Loucy (cell line): ENCODE data around the gene BTD.
"Not testable (repeated sequence)": the region's sequence is repeated elsewhere in the genome, so short reads cannot be mapped to it uniquely, and the experiment has no call there.

Experiments
- H2AFZ ChIP-seq: fragments of 200-600 bp; sonication (generic); 2 replicates; pipeline ENCODE4 v1.6.0; 2016; ENCODE audit warnings: antibody characterized with exemption, mild to moderate bottlenecking, low read length, moderate library complexity
- H3F3A ChIP-seq: fragments of 200-600 bp; 2 replicates; pipeline ENCODE4 v1.6.0; 2016; ENCODE audit warnings: antibody characterized with exemption, low read depth, mild to moderate bottlenecking
- H3K27me3 ChIP-seq: fragments of 200-600 bp; sonication (generic); 2 replicates; pipeline ENCODE4 v1.6.1; 2014; ENCODE audit warnings: low read length, mild to moderate bottlenecking; ENCODE audit not compliant: insufficient read depth, poor library complexity, severe bottlenecking
- H3K36me3 ChIP-seq: fragments of 200-600 bp; sonication (generic); 2 replicates; pipeline ENCODE4 v1.6.1; 2016; ENCODE audit warnings: low read length; ENCODE audit not compliant: insufficient read depth
- H3K4me1 ChIP-seq: fragments of 200-600 bp; sonication (generic); 2 replicates; pipeline ENCODE4 v1.5.1; 2014; ENCODE audit warnings: low read length, mild to moderate bottlenecking; ENCODE audit not compliant: insufficient read depth, poor library complexity, severe bottlenecking
- H3K4me2 ChIP-seq: fragments of 200-600 bp; sonication (generic); 2 replicates; pipeline ENCODE4 v1.6.0; 2014; ENCODE audit warnings: antibody characterized with exemption, low read length, low read depth, mild to moderate bottlenecking; ENCODE audit not compliant: poor library complexity, severe bottlenecking
- H3K4me3 ChIP-seq: fragments of 200-600 bp; sonication (generic); 2 replicates; pipeline ENCODE4 v1.5.1; 2014; ENCODE audit warnings: low read length, mild to moderate bottlenecking, mixed read lengths; ENCODE audit not compliant: poor library complexity, severe bottlenecking
- H3K79me2 ChIP-seq: fragments of 200-600 bp; sonication (generic); 2 replicates; pipeline ENCODE4 v1.6.1; 2014; ENCODE audit warnings: low read length; ENCODE audit not compliant: insufficient read depth
- H3K9ac ChIP-seq: fragments of 200-600 bp; sonication (generic); 2 replicates; pipeline ENCODE4 v1.6.0; 2014; ENCODE audit warnings: mild to moderate bottlenecking, low read depth, low read length, moderate library complexity; ENCODE audit not compliant: poor library complexity, severe bottlenecking
- H3K9me2 ChIP-seq: fragments of 200-600 bp; sonication (generic); replicated peaks from 2 replicates; pipeline ENCODE4 v1.6.1; 2016; ENCODE audit warnings: low read depth, low read length, mixed read lengths
- H3K9me3 ChIP-seq: fragments of 200-600 bp; sonication (generic); 2 replicates; pipeline ENCODE4 v1.6.1; 2014; ENCODE audit warnings: mild to moderate bottlenecking, antibody characterized with exemption, low read length, low read depth; ENCODE audit not compliant: insufficient read depth
- H4K20me1 ChIP-seq: fragments of 200-600 bp; sonication (generic); 2 replicates; pipeline ENCODE4 v1.6.0; 2014; ENCODE audit warnings: antibody characterized with exemption, low read length, mild to moderate bottlenecking; ENCODE audit not compliant: insufficient read depth, poor library complexity, severe bottlenecking
- EZH2phosphoT487 ChIP-seq: fragments of 200-600 bp; IDR thresholded peaks from 2 replicates; pipeline ENCODE4 v1.6.1; 2018; ENCODE audit warnings: antibody characterized with exemption, mild to moderate bottlenecking, moderate library complexity, borderline replicate concordance
- TF ChIP-seq, protein P1 (sequence below): fragments of 200-600 bp; sonication (generic); conservative IDR thresholded peaks from 2 replicates; pipeline ENCODE4 v1.5.1; 2014; ENCODE audit warnings: mild to moderate bottlenecking, antibody characterized with exemption, low read length

BTD gene

DNA sequence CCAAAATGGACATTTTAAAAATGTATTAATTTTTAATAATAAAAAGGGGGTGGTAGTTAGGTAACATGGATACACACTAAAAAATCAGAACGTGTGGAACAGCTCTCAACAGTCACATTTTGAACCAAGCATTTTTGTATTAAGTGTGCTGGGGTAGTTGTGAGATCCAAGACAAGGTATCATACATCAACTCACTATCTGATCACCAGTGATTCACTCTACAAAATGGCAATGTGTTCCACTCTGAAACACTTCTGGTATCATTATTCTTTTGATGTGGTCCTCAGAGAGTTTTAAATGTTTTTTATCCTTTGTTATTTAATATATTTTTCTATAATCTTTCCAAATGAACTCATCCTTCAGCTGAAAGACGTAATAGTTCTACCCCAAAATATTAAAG lies 5.6 kb upstream of the BTD start:
- H3F3A ChIP-seq = no peaks in the 10 kb centered on the region
- H2AFZ ChIP-seq = no peak overlapping the region
- no peak overlapping the region for H3K9ac ChIP-seq
- H4K20me1 ChIP-seq = no peaks in the 10 kb centered on the region
- H3K27me3 ChIP-seq = no peaks in the 10 kb centered on the region
- H3K4me1 ChIP-seq = peaks cover 9% of the 10 kb centered on the region
- H3K79me2 ChIP-seq = peaks cover 26% of the 10 kb centered on the region
- H3K4me2 ChIP-seq = no peak overlapping the region
- no peaks in the 10 kb centered on the region for H3K9me3 ChIP-seq
- H3K9me2 ChIP-seq = no peaks in the 10 kb centered on the region
- H3K4me3 ChIP-seq = no peak overlapping the region
- TF ChIP-seq, protein P1, sequence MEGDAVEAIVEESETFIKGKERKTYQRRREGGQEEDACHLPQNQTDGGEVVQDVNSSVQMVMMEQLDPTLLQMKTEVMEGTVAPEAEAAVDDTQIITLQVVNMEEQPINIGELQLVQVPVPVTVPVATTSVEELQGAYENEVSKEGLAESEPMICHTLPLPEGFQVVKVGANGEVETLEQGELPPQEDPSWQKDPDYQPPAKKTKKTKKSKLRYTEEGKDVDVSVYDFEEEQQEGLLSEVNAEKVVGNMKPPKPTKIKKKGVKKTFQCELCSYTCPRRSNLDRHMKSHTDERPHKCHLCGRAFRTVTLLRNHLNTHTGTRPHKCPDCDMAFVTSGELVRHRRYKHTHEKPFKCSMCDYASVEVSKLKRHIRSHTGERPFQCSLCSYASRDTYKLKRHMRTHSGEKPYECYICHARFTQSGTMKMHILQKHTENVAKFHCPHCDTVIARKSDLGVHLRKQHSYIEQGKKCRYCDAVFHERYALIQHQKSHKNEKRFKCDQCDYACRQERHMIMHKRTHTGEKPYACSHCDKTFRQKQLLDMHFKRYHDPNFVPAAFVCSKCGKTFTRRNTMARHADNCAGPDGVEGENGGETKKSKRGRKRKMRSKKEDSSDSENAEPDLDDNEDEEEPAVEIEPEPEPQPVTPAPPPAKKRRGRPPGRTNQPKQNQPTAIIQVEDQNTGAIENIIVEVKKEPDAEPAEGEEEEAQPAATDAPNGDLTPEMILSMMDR = no peak
- TF ChIP-seq EZH2phosphoT487 = no peak
- no peaks in the 10 kb centered on the region; the same call in 1 of the 2 replicates for H3K36me3 ChIP-seq

DNA sequence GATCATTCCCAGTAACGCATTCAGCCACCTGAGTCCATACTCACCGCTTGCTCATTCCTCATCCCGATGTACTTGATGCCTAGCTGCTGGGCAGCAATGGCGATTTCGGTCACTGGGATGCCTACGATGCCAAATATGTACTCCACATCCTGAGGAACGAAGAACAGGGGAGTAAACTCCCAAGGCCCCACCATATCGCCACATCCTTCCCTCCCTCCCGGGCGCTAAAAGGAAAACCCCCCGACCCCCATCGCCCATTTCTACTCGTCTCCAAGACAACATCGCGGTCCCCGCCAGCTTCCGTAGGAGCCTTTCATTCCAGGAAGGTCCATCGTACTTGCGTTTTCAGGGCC lies 523 bp upstream of the BTD start:
- peak overlapping the region; percentile 90 for H2AFZ ChIP-seq
- H3K4me3 ChIP-seq = peak overlapping the region; percentile 87

DNA sequence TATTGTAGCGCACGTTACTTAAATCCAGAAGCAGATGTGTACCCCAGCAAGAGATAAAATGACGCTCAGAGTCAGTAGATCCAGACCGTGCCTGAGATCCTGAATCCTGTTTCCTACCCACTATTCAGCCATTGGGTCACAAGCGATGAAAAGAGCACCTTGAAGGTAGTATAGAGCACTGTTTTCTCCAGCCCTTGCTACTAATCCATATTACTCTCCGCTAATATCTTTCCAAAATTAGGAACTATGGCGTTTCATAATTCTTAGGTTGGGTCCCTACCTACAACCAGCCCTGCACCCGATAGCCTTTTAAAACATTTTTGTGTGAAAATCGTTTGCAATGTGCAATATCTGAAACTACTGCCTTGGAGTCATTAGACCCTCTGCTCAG lies 596 bp downstream of the BTD start:
- Histone ChIP-seq H3F3A (no peaks in the 10 kb centered on the region), H3K4me1 (peaks cover 9% of the 10 kb centered on the region), H3K27me3 (no peaks in the 10 kb centered on the region), H3K36me3 (no peaks in the 10 kb centered on the region; the same call in 1 of the 2 replicates), H3K4me3 (peak overlapping the region; percentile 87), H3K9ac (peak overlapping the region; percentile 76), H3K4me2 (peak overlapping the region; percentile 77), H3K9me3 (no peaks in the 10 kb centered on the region), H3K79me2 (peaks cover 28% of the 10 kb centered on the region), H3K9me2 (no peaks in the 10 kb centered on the region), H4K20me1 (no peaks in the 10 kb centered on the region), H2AFZ (peak overlapping the region; percentile 72)
- TF ChIP-seq EZH2phosphoT487 = no peak
- TF ChIP-seq, protein P1 = no peak

More for the DNA sequence above, 523 bp upstream of the BTD start:
- no peaks in the 10 kb centered on the region for H3K9me2 ChIP-seq
- peak overlapping the region; percentile 96 for H3K4me2 ChIP-seq
- H3F3A ChIP-seq = no peaks in the 10 kb centered on the region
- peak overlapping the region; percentile 79 for H3K9ac ChIP-seq
- peaks cover 28% of the 10 kb centered on the region for H3K79me2 ChIP-seq
- no peaks in the 10 kb centered on the region for H3K27me3 ChIP-seq
- no peaks in the 10 kb centered on the region for H3K9me3 ChIP-seq
- H3K4me1 ChIP-seq = peaks cover 9% of the 10 kb centered on the region
- no peaks in the 10 kb centered on the region; the same call in 1 of the 2 replicates for H3K36me3 ChIP-seq
- TF ChIP-seq, protein P1 = no peak
- no peak for TF ChIP-seq EZH2phosphoT487
- H4K20me1 ChIP-seq = no peaks in the 10 kb centered on the region

DNA sequence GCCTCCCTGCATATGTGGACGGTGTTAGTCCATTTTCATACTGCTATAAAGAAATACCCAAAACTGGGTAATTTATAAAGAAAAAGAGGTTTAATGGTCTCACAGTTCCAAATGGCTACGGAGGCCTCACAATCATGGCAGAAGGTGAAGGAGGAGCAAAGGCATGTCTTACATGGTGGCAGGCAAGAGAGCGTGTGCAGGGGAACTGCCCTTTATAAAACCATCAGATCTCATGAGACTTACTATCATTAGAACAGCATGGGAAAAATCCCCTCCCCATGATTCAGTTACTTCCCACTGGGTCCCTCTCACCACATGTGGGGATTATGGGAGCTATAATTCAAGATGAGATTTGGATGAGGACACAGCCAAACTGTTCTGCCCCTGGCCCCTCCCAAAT lies 1.3 kb downstream of the BTD start:
- not testable (repeated sequence) for H3K9me2 ChIP-seq, H3F3A ChIP-seq, H3K9me3 ChIP-seq, H3K4me1 ChIP-seq, H3K36me3 ChIP-seq, H3K27me3 ChIP-seq, H4K20me1 ChIP-seq, H2AFZ ChIP-seq
- H3K4me3 ChIP-seq = peak overlapping the region; percentile 87
- H3K4me2 ChIP-seq = peak overlapping the region; percentile 77
- H3K9ac ChIP-seq = peak overlapping the region; percentile 76
- peaks cover 28% of the 10 kb centered on the region for H3K79me2 ChIP-seq

DNA sequence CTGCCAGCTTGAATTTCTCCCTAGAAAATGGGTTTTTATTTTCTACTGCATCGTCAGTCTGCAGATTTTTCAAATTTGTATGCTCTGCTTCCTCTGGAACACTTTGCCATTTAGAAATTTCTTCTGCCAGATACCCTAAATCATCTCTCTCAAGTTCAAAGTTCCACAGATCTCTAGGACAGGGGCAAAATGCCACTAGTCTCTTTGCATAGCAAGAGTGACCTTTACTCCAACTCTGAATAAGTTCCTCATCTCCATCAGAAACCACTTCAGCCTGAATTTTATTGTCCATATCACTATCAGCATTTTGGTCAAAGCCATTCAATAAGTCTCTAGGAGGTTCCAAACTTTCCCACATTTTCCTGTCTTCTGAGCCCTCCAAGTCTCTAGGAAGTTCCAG lies 3.0 kb downstream of the BTD start:
- H3K36me3 ChIP-seq, H2AFZ ChIP-seq, H4K20me1 ChIP-seq, H3K4me1 ChIP-seq, H3K9ac ChIP-seq, H3K9me3 ChIP-seq, H3K9me2 ChIP-seq, H3K4me2 ChIP-seq, H3F3A ChIP-seq, H3K27me3 ChIP-seq, H3K4me3 ChIP-seq: not testable (repeated sequence)
- peaks cover 14% of the 10 kb centered on the region for H3K79me2 ChIP-seq
